ENCODE measurements around the gene CYP2J2.

- TF ChIP-seq POLR2A (IDR thresholded peaks at IDR 0.05; ENCODE audit: low read length) (no peak), GATA1 (IDR thresholded peaks at IDR 0.05; ENCODE audit: low read depth, low read length) (no peak)
Measured at GRCh38 chr1:59845091-59845490, 81.5 kb downstream of the CYP2J2 start.

All from erythroblast (primary cell).